ENCODE data around the gene ABCG8.

Gene ABCG8

DNA sequence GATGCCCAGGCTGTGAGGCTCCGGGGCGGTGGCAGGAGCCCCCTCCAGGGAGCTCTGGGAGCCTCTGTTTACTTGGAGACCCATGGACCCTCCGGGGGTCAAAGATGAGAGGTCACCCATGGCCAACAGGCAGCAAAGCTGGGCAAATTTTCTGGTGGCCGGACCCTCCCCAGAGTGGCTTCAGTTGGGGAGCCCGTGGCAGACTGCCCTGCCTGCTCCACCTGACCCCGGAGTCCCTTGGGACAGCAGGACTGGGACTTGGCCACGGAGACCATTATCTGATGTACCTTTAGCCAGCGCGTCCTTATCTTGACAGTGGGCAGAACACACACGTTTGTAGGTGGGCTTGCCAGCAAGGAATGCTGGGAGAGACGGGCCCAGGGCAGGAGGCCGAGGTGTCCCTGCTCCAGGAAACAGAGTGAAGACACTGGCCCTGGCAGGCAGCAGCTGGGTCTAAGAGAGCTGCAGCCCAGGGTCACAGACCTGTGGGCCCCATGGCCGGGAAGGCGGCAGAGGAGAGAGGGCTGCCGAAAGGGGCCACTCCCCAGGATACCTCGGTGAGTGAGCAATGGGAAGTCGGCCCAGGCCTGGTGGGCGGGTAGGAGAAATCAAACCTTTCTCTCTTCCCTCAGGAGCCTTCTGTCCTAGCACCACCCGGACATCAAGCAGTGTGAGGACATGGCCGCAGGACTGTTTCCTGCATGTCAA is at the start of gene ABCG8, which contains the start of gene ABCG5:
Gene ABCG8, plus strand, starts transcription at position 412 of the 708 bp plus-strand sequence. Its CDS starts 83 bp downstream, at position 495.
Gene ABCG5, minus strand, starts transcription at position 280 of the 708 bp plus-strand sequence. Its CDS starts 160 bp downstream, at position 120.
- DNase-seq = no peak

DNA sequence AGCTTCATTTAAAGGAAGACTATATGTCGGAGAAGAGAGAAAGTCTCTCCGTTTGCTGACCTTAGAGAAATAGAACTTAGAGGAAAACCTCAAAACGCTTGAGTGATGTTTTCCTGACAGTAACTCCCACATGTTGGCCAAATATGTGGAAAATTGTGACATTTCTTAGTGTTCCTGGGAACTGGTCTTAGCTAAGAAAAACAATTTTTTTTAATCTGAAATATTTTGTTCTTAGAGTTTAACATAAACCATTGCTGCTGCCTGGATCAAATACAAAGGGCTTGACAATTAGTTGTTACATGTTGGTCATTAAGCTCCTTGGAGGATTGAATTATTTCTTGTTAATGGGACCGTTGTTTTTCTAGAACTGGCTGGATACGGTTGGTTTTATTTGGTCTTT is 48.6 kb upstream of the ABCG8 start:
- no peak for DNase-seq

DNA sequence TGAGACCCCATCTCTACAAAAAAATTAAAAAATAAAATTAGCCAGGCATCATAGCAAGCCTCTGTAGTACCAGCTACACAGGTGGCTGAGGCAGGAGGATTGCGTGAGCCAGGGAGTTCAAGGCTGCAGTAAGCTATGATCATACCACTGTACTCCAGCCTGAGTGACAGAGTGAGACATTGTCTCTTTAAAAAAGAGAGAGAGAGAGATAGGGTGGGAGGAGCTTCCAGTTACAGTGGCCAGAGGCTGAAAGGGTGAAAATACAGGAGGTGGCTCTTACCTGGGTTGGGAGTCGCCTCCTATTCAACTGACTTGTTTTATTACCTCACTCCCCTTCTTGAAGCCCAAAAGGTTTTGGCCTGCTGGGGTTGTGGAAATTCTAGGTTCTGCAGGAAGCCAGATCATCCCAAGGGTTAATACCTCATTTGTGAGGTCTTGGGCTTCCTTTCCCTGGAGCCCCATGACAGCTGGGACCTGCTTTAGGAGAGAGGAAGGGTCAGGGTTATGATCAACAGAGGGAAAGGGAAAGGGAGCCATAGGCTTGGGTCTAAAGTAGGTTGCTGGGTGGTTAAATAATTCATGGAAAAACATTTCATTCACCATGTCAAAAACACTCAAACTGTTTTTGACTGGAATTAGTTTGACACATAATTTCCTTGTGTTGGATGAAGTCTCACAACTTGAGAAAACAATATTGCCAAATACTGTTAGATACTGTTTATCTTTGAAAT is 47.6 kb upstream of the ABCG8 start:
- DNase-seq = no peak

DNA sequence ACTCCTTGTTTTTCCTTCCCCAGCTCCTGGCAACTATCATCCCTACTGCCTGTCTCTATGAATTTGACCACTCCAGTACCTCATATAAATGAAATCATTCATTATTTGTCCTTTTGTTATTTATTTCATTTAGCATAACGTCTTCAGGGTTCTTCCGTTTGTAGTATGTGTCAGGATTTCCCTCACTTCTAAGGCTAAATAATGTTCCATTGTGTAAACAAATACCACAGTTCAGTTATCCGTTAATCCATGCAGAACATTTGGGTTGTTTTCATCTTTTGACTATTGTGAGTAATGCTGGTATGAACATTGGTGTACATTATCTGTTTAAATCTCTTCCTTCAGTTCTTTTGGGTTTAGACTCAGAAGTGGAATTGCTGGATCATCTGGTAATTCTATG is 46.1 kb upstream of the ABCG8 start:
- DNase-seq = no peak

DNA sequence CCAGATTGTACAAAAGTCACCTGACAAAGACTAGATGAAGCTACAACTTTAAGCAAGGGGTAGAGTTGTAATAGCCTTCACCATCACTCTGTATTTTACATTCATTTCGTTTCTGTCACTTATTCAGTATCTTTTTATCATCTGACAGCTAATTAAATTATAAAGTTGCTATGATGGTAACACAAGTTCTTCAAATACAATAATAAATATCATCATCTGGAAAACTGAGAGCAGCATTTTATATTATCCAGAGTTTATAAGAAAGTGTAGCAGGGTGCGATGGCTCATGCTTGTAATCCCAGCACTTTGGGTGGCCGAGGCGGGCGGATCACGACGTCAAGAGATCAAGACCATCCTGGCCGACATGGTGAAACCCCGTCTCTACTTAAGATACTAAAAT is 43.8 kb upstream of the ABCG8 start:
- no peak for DNase-seq

DNA sequence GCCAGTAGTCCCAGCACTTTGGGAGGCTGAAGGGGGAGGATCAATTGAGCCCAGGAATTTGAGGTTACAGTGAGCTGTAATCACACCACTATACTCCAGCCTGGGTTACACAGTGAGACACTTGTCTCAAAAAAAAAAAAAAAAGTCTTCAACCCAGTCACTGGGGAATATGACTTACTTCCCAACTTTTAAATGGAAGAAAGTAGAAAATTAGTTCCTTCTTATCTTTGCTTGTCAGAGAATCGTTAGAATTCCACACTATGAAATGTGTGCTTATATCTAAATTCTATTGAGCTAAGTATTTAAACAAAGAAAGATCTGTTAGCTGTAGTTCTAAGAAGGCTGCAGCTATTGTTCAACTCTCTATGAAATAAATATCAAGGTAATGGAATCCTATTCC is 42.6 kb upstream of the ABCG8 start:
- no peak for DNase-seq

DNA sequence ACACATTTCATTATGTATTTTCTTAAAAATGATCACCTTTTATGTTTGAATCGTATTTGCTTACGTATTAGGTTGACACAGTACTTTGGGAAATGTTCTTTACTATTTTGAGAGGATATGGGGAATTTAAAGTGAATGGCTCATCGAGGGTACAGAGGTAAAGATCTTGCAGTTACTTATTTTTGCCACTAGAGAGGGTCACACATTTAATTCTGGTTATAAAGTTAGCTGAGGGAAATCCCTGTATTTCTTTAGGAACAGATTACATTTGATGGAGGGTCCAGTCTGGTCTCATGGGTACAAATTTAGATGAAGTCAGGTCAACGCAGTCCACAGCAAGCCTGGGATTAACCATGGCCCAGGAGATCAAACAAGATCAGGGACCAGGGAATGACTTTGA is 40.5 kb upstream of the ABCG8 start:
- no peak for DNase-seq

DNA sequence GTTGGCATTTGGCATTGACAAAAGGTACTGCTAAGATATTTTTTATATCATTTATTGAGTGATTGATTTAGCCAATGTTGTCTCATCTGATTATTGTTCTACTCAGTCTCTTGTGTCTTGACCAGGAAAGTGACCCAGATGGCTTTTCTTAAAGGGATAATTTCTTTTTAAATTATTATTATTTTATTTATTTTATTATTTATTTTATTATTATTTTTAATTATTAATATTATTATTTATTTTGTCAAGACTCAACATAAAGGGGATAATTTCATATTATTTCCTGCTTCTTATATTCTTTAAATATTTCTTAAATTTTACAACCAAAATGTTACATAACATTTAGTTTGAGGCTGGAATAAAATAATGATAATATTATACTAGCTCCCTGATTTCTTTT is 37.9 kb upstream of the ABCG8 start:
- DNase-seq = no peak

DNA sequence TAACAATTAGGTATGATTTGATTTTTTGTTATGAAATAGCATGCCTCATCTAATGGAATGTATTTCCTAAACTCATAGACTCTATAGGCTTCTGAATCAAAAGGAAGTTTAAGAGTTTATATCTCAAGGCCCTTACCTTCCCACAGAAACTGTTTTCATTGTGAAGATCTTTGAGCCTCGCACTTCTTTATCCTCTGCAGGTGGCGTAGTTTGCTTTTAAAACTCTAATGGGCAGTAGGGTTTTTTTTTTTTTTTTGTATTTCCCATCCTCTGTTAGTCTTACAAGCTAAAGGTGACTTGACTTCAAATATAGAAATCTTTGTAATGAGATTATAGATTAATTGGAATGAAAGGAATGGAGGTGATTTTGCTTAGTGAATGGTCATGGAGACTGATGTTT is 36.6 kb upstream of the ABCG8 start:
- no peak for DNase-seq

DNA sequence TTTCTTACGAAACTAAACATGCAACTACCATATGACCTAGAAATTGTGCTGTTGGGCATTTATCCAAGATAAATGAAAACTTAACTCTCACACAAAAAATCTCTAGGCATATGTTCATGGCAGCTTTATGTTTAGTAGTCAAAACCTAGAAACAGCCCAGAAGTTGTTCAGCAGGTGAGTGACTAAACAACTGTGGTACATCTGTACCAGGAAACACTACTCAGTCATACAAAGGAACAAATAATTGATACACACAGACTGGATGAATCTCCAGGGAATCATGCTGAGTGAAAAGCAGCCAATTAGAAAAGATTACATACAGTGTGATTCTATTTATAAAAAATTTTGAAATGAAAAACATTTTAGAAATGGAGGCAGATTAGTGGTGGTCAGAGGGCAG is 35.7 kb upstream of the ABCG8 start:
- no peak for DNase-seq

DNA sequence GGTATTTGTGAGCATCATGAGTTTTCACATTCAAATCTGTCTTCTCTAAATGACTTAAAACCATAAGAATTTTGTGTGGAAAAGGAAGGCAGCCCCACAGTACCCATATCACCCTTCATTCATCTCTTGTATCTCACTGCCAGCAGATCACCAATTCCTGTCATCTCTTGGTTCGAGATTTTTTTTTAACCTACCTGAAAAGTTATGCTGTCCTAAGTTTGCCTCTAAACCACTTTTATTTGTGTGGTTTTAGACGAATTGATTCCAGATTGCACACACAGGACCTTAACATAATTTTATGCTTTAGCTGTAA is 32.1 kb upstream of the ABCG8 start:
- DNase-seq = no peak

DNA sequence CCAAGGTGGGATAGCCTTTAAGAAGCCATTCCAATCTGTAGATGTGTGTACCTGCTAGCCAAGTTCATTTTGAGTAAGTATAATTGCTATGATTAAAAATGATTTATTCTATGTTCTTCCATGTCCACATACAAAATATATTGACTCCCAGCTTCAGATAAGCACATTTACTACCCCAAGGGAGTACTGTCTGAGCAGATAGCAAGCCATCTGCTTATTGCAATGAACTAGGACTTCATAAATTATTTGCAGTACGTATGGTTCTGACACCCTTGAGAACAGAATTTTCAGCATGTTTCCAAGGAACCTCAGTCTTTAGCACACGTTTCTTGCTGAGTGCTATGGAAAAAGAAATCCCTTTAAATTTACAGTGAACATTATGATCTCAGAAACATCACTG is 28.3 kb upstream of the ABCG8 start:
- DNase-seq = no peak

DNA sequence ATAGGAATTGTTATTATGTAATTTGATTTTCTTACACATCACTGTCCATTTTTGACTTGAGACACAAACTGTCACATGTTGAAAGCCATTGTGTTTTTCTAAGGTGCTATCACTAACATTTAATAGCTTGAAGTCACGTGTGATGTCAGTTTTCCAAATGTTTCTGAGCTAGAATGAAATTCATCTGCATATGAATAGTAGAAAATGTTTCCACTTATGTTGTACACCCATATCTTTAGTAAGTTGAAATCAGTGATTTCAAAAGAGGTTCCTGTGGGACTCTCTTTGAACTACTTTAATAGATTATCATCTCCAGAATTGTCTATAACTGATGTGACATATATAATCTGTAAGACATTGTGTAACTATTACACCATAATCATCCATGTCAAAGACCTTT is 27.9 kb upstream of the ABCG8 start:
- no peak for DNase-seq

DNA sequence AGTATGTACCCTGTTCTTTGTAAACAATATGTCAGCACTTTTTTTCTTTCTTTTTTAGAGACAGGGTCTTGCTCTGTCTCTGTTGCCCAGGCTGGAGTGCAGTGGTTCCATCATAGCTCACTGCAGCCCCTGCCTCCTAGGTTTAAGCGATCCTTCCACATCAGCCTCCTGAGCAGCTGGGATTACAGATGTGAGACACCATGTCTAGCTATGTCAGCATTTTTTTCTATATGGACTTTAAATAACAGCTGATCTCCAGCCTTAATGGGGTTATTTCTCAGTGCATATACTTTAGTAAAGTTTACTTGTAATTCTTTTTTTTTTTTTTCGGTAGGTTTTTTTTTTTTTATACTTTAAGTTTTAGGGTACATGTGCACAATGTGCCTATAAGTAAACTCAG is 26.8 kb upstream of the ABCG8 start:
- DNase-seq = no peak

DNA sequence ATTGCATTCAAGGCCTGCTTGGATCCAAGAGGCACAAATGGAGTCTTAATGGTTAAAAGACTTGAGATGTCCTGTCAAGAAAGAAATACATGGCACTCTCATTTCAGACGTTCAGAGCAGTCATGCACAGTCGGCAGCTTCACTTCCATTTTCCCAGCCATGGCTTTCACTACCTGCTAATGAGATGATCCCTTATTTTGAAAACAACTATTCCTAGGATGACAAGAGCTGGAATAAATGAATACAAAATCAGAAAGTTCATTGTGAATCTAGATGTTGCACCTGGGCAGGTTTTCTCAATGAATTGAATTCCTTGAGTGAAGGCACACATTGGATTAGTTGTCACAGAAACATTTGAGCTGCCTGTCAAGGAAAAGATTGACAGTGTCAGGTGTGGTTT is 25.8 kb upstream of the ABCG8 start:
- no peak for DNase-seq

DNA sequence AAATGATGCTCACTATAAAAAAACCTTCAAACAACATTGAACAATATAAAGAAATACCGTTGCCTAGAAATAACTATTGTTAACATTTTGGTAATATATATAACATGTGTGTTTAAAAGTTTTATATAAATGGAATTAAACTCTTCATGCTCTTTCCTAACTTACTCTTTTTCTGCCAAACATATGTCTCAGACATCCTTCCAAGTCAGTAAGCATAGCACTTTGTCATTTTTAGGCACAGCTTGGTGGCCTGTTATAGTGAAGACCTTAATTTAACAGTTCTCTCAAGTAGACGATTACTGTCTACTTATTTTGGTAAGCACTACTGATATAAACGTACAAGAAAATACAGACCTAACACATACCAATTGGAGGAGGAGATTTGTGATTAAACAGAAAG is 24.1 kb upstream of the ABCG8 start:
- no peak for DNase-seq

DNA sequence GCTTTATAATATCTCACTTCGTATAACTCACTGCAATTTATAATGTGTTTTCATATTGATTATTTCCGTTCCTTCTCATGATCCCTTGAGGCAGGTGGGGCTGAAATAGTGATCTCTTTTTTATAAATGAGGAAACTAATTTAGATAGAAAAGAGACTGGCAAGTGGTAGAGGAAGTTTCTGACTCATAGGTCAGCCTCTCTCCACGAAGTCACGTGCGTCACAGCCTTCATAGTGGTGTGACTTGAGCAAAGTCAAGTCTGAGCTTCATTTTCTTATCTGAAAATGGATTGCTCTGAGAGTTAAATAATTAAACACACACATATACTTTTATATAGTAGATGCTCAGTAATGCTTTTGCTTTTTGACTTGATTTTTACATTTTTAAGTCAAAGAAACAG is 20.0 kb upstream of the ABCG8 start:
- DNase-seq = peak; percentile 10

DNA sequence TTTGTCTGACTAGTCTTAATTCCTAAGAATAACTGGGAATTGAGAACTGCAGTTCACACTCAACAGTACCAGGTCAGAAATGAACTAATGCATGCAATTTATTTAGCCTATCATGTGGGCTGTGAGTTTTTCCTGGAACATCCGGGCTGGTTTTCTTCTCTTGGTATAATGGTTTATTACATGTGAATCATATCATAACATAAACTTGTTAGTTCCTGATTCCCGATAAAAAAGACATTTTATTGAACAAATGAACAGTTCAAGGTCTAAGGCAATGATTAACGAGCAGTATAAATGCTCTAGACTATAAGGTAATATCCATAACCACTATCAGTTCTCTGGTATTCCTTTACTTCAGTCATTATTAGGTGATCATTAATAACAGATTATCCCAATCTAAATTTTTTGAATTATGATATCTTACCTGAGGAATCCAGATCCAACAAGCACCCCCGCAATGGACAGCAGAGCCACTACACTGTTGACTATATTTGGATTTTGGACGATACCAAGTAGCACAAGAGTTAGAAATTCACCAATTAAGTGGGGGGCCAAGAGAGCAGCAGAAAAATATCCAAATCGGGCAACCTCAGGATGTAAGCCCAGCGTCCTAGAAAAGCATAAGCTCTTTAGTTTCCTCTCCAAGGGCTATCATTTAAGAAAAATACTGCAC is 19.1 kb upstream of the ABCG8 start:
- DNase-seq = no peak

DNA sequence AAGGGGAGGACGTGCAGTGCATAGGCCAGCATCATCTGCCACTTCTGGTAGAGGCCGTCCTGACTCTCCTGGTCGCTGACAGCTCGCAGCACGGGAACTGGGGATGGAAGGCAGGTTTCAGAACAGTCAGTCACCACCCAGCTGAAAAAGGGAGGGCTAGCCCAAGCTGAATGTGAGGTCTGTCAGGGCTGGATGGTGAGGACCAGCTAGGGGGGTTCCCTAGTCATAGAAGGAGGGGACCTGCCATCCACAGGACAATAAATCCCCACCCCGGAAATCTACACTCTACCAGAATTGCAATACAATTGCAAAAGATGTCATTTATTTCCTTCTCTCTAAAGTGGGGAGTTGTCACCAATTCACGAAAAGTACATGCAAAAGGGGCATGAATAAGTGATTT is 15.9 kb upstream of the ABCG8 start:
- no peak for DNase-seq

DNA sequence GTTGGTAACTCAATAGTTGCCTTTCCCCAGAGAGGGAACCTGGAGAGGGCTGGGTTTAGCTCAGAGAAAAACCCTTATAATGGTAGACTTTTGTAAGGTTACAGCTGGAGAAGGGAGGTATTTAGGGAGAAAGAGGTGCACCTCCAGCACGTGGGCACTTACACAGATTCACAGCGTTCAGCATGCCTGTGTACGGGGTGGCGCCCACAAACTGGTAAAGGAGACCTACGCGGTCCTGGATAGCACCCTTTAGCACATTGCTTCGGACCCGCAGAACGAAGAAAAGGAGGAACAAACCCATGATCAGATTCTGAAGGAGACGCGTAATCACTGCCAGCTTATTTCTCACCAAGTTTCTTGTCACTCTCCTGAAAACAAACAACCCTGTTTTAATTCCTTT is 15.0 kb upstream of the ABCG8 start:
- no peak for DNase-seq

DNA sequence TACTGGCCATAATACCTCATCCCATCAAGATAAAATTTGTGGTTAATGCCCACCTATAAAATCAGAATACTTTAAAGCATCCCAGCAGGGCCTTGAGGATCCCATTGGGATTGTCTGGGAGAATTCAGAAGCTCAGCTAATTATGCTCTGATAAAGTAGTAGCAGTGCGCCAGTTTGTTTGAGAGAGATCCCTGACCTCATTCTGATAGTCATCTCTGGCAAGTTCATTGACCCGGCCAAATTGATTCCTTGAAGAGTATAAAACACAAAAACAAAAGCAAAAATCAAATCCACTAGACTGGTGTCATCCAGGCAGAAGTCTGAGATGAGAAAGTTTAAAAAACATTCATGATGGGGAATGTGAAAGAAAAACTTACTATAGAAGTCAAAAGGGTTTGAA is 14.3 kb upstream of the ABCG8 start:
- no peak for DNase-seq

DNA sequence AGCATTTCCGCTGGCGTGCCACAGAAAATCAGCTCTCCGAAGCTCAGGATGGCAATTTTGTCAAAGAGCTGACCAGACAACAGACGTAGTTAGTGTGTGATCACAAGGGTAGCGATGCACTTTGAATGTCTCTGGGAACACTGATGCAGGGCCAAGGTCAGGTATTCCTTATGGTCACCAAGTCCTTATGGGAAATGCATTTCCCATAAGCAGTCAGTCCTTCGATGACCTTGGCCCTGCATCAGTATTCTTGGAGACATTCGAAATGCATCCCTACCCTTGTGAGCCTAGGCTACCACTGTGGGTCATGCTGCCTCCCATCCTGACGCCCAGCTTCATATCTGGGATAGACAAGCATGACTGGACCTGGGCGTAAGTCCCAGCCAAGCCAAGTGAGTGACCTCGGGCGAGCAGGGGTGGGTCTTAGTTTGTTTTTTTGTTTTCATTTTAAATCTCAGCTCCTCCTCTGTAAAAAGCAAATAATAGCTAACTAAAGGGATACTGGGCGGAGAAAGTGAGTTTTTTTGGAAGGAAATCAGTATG is 13.7 kb upstream of the ABCG8 start:
- no peak for DNase-seq

DNA sequence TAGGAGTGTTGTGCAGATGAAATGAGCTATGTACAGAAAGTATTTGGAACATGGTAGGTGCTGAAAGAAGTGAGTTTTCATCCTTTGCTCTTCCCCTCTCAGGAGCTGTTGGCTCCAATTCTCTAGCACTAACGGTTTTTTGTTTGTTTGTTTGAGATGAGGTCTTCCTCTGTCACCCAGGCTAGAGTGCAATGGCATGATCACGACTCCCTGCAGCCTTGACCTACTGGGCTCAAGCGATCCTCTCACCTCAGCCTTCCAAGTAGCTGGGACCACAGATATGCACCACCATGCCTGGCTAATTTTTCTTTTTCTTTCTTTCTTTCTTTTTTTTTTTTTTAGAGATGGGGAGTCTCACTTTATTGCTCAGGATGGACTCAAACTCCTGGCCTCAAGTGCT is 12.9 kb upstream of the ABCG8 start:
- no peak for DNase-seq
